H1 (cell line): ENCODE data around the gene DUSP18. TPM values are rescaled to one million over a fixed set of nuclear protein-coding genes. Genes with fewer than 3 reads are reported as not detected.

ENCODE experiments used
- CTCF ChIP-seq, 3 experiments: IDR thresholded peaks; 1 replicate in 2 of 3; 2 replicates in 1 of 3; pipeline versions ENCODE4 v1.5.1 to v1.6.1; 2011; ENCODE audit warnings: low read length in 3 of 3, mild to moderate bottlenecking in 3 of 3, inconsistent platforms in 2 of 3, low read depth in 1 of 3, moderate library complexity in 1 of 3; ENCODE audit not compliant: insufficient read depth in 1 of 3; ENCODE audit errors: control extremely low read depth in 1 of 3
- MAFK ChIP-seq: IDR thresholded peaks from 2 replicates; pipeline ENCODE4 v1.6.1; 2012; ENCODE audit warnings: low read depth, mild to moderate bottlenecking, improper control_type of control experiment, low read length
- polyA plus RNA-seq, 7 experiments: library from polyadenylated mRNA; depleted of rRNA in 3 of 7; stranded (reverse) in 5 of 7; unstranded in 2 of 7; fragments of >200 nt in 5 of 7; fragments of 200-250 nt in 2 of 7; gene quantifications; 1 replicate in 5 of 7; 2 replicates in 1 of 7; 4 replicates in 1 of 7; pipeline versions ENCODE4 v1.2.1 to v1.2.3, GENCODE V29; 2011 to 2013; ENCODE audit warnings: missing spikeins in 2 of 7, mixed read lengths in 2 of 7
- total RNA-seq: library from RNA; stranded (reverse); fragmentation: NEBNext Ultra II Directional; extraction: Animal tissue kit (Norgen Biotek cat#: 25700); gene quantifications from 2 replicates; pipeline ENCODE4 v1.2.1, GENCODE V29; 2021

The DUSP18 gene
- total and polyA plus RNA-seq, 2 of the 8 experiments (the other 6 are each of a cell fraction or from before 2014, with no cell fraction given) = 2.6 to 7.3 TPM

GRCh38 chr22:30648825-30649224, 18.9 kb downstream of the DUSP18 start (continued):
- TF ChIP-seq CTCF (IDR thresholded peaks at IDR 0.05; ENCODE audit: control extremely low read depth in 1 of 3, insufficient read depth in 1 of 3, low read depth in 1 of 3, low read length in 3 of 3) (no peak), MAFK (no peak)
